GM10248 (cell line): ENCODE measurements around the gene GPR50.

ENCODE experiments used
- CTCF ChIA-PET: fragments of 300-600 bp; sonication (Branson Sonifier 250); formaldehyde crosslinking; extraction: SDS; loops from one replicate; lab custom pipeline; 2021; ENCODE audit warnings: antibody characterized with exemption; lab: Yijun Ruan, JAX
- POLR2A ChIA-PET: fragments of 350-650 bp; sonication (Branson Sonifier 250); formaldehyde crosslinking; extraction: SDS; loops from one replicate; lab custom pipeline; 2020; ENCODE audit warnings: antibody characterized with exemption; lab: Yijun Ruan, JAX
- DNase-seq: peaks from one replicate; pipeline ENCODE4 v3.0.0; 2012; ENCODE audit errors: extremely low spot score
- CTCF ChIP-seq: IDR thresholded peaks from 2 replicates; pipeline ENCODE4 v1.5.1; 2012; ENCODE audit warnings: mild to moderate bottlenecking, low read depth; ENCODE audit errors: extremely low read depth, missing control alignments, control extremely low read depth

The GPR50 gene

GRCh38 chrX:151176231-151176750 is at the start of gene GPR50:
Gene GPR50, plus strand, starts transcription at chrX:151176584. Its CDS starts 138 bp downstream, at chrX:151176722.
- ChIA-PET CTCF (no interaction called here), POLR2A (no interaction called here)

DNA sequence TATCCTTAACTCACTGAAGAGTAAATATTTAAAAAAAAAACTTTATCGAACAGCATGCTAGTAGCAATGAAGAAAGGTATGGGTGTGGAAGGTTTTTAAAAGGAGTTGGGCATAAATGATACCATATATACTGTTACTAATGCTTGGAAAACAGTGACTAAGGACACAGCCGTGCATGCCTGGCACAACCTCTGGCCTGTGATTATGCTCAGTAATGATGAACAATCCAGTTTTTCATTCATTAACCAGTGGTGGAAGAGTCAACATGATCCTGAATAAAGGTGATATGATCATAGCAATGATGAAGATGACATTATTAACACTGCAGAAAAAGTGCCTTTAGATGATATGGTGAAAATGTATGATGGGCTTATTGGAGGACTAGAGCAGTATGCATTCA is 43.9 kb upstream of the GPR50 start:
- ChIA-PET CTCF (no interaction called here), POLR2A (no interaction called here)
- DNase-seq: no peak
- no peak for TF ChIP-seq CTCF

More at GRCh38 chrX:151176231-151176750, at the start of gene GPR50:
- no peak for DNase-seq
- no peak for TF ChIP-seq CTCF

GRCh38 chrX:151151665-151152267 is 24.6 kb upstream of the GPR50 start:
- ChIA-PET POLR2A (no interaction called here), CTCF (interaction anchor here (0.9 to 3.6 kb wide), 6 partner anchors 26 to 1481 kb away, joined by 3 to 14 read pairs (median 4); no protein-coding TSS in a partner anchor)
- TF ChIP-seq CTCF: peak; percentile 68
- DNase-seq: peak; percentile 38

- ChIA-PET POLR2A (no interaction called here), CTCF (interaction anchor here (1.1 kb wide), 1 partner anchor 1480 kb away, joined by 3 read pairs; no protein-coding TSS in a partner anchor)
- no peak for TF ChIP-seq CTCF
- no peak for DNase-seq
Measured at GRCh38 chrX:151153086-151153485, 23.3 kb upstream of the GPR50 start.

GRCh38 chrX:151153667-151154066 is 22.7 kb upstream of the GPR50 start:
- CTCF ChIA-PET: no interaction called here
- POLR2A ChIA-PET: no interaction called here
- DNase-seq: no peak
- TF ChIP-seq CTCF: no peak

GRCh38 chrX:151155234-151155633 is 21.1 kb upstream of the GPR50 start:
- DNase-seq: no peak
- CTCF ChIA-PET: interaction anchor here (1.7 kb wide), 1 partner anchor 526 kb away, joined by 4 read pairs; no protein-coding TSS in a partner anchor
- no peak for TF ChIP-seq CTCF
- POLR2A ChIA-PET: no interaction called here
